GM19468 (cell line): Measurements from ENCODE around the gene WIPF2.

ENCODE experiments used
- ATAC-seq: cut with Tn5 transposase; IDR thresholded peaks from one replicate; pipeline ENCODE4 v1.9.1; 2021; ENCODE audit warnings: mild to moderate bottlenecking, moderate library complexity, moderate number of reproducible peaks; ENCODE audit not compliant: unreplicated experiment; ENCODE audit errors: extremely low read depth

WIPF2 gene

DNA sequence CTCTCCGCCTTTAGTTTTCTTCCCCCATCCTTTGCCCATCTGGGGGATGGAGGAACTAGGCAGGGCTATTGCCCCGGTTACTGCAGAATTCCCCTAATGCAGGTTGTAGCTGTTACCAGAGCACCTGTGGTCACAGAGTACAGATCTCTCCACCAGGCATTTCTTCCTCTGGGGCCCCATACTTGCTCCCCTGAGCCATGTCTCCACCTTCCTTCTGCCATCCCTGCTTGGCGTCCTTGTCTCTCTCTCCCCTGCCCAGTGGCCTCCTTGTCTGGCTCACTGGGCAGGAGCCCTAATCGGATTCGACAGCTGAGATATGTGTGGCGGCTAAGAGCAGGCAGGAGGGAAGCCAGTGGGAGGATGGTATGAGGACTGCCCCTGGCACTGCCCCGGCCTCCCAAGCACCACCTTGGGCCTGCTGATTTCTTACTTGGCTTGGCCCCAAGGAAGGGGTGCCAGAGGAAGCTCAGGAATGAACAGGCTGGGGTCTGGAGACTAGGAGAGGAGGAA lies 91.8 kb downstream of the WIPF2 start:
- no peak for ATAC-seq

DNA sequence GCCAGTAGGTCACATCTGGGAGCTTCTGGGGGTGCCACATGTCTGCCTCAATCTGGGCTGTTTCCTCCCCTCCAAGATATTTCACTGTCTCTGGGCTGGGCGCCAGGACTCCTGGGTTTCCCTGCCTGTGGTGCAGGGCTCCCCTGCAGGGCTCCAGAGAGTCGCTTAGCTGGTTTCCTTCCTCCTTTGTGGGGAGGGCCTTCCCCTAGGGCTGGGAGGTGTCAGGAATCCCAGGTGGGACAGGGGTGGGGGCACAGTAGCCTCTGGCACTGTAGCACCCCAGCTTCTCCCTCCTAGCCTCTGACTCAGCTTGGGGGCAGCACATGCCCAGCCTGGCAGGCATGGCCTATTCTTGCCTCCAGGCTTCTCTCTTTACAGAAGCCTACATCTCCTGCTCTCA lies 92.5 kb downstream of the WIPF2 start:
- no peak for ATAC-seq

DNA sequence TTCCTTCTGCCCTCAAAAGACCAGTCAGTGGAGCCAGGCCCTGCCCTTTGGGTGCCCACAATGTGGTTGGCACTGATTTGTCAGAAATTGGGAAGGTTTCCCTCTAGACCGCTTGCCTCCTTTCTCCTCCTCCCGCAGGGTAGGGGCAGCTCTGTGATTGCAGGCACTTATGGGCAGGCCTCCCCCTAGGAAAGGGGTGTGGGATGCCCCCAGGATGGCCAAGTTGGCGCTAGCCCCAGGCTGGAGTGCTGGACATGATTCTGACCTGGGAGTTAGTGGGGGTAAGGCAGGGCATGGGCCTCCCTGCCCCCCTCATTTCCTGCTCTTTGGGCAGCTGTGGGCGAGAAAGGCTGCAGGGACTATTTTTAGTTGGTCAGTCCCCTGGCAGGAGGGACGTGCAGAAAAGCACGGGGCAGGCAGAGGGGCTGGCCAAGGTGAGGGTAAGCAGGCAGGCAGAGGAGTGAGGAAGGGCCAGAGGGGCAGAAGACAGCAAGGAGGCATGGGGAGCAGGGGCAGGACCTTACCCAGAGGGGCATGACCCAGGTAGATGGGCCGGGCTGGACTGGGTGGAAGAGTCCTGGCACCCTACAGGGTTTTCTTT lies 93.1 kb downstream of the WIPF2 start:
- ATAC-seq, result no peak

DNA sequence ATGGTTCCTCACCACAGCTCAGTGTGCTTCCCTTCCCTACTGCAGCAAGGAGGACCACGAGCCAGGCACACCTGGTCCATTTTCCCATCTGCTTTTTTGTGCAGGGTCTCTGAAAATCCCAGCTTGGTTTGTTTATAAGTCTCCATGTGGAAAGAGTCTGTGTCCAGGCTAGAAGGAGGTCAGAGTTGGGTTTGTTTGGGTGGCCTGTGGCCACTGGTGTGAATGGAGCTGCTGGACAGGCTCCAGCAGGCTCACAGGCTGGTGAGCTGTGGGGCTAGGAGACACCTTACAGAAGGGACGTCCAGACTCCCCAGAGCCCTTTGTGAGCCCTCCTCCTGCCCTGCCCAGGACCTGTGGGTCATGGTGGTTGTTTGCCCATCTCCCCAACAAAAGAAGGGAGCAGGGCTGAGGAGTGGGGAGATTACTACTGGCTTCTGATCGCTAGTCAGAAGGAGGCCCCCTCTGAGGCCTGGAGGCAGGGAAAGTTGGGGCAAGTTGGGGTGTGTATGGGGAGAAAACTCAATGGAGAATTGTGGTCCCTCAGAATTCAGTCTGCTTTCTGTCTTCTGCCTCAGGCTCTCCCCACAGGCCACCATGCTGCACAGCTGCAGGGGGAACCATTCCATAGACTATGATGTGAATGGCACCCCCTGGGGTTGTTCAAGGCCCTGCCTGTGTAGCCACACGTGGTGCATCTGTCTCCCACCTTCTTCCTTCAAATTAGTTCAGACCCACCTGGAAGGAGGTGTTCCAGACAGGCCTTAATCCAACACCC lies 94.0 kb downstream of the WIPF2 start:
- ATAC-seq, result no peak

DNA sequence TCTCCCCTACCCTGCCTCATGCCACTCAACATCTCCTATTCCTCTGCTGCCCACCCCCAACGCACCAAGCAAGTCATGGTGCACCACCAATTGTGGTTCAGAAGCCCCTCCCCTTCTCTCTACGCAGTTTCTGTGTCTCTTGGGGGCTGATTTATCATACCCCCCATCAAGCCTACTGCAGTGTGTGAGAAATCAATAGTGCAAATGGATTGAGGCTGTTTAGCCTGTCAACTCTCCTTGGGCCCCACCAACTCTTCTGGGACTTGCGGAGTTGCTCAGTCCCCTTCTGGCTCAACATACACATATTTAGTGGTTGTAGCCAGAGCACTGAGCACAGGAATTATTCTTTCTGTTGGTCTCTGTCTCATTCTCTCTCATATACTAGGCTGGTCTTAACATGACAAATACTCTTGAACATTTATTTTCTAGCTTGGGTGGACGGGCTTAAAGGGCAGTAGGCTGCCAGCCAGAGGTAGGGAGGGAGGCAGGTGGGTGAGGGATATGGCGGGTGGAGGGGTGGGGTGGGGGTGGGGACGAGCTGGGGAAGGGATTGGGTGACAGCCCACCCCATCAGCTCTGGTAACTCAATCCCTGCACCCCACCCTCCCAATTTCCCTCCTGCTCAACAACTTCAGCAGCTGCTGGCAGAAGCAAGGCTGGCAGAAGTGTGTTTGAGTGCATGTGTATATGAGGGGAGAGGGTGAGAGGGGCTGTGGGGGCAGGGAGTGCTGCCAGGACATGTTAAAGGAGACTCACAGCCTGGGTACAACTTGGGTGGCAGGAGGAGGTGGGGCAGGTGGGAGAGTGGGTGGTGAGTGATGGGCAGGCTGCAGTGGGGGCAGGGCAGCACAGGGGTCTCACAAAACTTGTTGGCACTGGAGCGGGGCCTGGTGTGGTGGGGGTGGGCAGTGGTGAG lies 94.8 kb downstream of the WIPF2 start:
- no peak for ATAC-seq

DNA sequence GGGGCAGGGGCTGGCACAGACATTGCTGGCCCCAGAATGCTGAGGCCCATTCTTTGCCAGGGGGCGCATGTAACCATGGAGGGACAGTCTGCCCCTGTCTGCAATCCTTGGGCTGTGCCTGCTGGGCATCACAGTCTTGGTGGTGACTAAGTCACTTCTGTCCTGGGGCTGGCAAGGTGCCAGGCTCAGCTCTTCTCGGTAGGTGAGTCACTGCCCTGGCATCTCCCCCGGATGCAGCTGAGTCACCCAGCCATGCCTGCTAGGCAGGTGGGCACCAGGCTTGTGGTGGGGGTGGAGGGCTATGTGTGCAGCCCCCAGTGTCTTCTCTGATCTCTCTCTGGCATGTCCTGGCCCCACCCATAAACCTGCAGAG lies 95.5 kb downstream of the WIPF2 start:
- ATAC-seq, result no peak

DNA sequence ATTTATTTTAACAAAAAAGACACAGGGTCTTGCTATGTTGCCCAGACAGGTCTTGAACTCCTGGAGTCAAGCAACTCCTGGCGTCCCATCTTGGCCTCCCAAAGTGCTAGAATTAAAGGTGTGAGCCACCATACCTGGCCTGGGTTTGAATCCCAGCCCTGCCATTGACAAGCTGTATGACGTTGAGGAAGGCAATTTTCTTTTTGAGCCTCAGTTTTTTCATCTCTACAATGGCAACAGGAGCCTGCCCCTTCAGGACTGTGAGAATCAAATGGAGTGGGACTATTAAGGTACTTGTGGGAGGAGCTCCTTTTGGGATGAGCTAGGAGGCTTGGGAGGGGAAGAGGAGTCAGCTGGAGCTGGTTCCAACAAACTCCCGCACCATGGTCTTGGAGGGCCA lies 96.1 kb downstream of the WIPF2 start:
- no peak for ATAC-seq

DNA sequence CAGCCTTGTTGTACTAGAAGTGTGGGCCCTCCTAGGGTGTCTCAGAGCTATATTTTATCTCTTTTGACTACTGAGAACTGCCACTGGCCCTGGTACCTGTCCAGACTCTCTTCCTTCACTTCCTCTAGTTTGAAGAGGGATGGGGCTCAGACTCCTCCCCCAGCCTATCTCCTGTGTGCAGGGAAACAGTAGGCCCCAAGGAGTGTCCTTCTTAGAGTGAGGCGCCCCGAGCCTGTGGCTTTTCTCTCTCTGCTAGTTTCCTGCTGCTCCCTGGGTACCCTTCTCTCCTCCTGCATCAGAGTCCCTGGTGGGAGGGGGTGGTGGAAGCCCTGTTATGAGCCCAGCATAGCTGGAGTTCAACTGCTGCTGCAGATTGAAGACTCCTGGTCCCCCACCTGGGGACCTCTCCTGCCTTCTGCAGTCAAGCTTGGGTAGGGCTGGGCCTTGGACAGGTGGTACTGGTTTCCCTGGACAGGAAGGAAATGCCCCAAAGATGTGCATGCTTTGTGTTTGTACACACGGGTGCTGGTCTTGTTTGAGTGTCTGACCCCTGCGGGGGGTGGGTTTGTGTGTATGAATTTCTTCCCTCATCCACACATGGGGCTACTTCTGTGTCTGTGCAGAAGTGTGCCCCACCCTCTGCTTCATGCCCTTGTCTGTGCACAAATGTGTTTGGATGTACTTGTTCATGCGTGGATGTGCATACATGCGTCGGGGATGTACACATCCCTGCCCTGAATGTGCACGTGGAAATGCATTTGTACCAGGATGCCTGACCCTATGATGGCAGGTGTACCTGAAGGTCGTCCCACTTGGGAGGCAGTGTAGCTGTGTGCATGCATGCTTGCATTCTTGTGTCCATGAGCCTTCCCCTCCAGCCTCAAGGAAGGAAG lies 96.8 kb downstream of the WIPF2 start:
- no peak for ATAC-seq

DNA sequence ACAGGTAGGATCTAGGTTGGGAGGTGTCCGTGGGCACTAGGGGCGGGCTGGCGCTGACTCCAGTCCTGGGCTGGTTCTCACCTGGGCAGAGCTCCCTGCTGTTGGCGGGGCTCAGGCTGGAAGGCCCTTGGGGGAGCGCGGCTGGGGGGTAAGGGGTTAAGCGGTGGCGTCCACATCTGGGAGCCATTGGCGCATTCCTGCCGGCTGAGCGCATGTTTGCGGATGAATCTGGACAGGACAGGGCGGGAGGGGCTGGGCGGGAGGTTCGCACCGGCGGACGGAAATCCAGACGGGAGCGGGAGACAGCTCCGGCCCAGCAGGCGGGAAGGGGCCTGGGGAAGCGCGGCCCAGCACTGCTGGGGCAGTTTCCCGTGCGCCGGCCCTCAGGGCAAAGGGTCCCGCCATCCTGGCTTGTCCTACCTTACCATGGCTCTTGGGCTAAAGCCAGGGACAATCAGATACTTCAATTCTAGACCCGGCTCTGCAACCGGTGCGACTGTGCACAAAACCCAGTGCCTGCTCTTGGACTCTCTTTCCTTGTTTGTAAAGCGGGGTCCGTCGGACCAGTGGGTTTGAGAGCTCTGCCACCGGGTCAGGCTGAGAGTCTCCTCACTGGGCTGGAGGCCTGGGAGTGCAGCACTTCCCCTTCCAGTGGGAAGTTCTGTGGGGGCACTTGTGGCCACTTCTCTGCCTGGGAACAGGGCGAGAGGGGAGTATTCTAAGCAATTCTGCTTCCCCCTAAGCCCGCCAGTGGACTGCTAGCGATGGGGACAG lies 97.7 kb downstream of the WIPF2 start:
- no peak for ATAC-seq

DNA sequence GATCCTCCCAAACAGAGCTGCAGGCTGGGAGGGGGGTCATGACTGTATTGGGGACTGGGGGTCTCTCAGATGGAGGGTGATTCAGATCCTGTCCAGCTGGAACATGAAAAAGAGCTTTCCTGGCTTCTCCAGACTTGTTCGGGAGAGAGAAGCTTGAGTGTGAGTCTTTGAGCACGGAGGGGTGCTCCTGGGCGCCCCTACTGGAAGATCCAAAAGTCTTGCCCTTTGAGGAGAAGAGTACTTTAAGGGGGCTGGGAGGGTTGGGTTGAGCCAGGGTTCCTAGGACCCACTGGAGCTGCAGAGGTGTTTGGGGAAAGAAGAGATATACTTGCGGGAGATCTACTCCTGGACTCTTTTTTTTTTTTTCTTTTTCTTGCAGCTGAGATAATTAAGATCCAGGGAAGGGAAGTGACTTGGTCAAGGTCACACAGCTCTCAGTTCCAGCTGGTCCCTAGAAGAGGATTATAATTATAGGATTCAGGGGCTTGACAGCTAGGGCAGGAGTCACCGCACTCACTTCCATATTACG lies 98.3 kb downstream of the WIPF2 start:
- no peak for ATAC-seq

DNA sequence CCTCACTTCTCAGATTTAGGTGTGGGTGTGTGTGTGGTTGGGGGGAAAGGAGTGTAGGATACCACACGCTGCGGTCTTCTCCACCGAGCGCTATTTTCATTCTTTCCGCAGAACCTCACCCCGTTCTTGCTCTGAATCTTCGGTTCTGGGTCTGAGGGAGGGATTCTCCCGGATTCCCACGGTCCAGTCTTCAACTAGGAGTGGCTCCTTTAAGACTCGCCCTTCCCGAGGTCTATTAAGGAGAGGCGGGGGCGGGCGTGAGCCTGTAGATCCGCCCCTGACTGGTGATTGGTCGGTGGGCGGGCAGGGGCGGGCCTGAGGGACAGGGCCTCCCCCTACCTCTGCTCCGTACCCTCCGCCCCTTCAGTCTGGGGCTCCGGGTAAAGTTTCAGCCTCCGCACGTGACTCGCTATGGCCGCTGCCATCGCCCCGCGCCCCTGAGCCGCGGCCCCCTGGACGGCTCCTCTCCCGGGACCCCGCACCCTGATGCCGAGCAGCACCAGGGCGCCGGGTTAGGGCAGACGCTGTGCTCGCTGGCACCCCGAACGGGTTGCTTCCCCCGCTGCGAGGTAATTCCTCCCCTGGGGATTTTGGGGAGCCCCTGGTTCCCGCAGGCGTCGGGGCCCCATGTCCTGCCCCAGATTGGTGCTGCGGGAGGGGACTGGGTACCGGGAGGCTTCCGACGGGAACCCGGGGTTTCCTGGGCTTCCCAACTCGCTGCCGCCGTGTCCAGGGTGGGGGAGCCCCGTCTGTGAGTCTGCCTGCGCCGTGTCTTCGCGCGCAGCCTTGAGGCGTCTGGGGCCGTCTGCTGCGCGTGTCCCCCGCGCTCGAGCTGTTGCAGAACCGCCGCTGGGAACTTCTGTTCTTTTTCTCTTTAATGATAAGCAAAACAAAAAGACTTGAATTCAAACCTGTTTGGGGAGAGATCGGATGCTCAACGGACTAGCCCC lies 99.1 kb downstream of the WIPF2 start:
- peak; percentile 30 for ATAC-seq

DNA sequence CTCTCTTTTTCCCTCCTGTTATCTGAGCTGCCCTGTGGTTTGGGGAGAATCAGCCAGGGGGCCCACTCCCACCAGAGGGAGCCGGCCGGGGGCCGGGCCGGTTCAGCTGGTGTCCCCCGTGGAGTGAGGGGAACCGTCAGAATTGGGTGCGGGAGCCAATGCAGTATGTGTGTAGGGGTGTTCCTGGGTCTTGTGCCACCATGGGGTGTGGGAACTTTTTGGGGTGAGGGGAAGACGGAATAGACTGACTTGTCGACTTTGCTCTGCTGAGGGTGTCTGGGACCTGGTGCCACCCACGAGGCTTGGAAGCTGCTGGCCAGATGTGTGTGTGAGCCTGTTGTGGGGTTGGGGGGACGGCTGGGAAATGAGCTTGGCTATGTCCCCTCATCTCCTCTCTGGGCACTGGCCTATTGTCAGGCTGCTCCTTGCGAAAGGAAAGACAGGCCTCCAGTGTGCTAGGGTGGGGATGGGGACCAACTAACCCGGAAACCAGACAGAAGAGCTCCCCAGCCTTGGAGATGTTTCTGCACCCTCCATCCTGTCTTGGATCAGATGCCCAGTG lies 99.8 kb downstream of the WIPF2 start:
- ATAC-seq, result no peak

DNA sequence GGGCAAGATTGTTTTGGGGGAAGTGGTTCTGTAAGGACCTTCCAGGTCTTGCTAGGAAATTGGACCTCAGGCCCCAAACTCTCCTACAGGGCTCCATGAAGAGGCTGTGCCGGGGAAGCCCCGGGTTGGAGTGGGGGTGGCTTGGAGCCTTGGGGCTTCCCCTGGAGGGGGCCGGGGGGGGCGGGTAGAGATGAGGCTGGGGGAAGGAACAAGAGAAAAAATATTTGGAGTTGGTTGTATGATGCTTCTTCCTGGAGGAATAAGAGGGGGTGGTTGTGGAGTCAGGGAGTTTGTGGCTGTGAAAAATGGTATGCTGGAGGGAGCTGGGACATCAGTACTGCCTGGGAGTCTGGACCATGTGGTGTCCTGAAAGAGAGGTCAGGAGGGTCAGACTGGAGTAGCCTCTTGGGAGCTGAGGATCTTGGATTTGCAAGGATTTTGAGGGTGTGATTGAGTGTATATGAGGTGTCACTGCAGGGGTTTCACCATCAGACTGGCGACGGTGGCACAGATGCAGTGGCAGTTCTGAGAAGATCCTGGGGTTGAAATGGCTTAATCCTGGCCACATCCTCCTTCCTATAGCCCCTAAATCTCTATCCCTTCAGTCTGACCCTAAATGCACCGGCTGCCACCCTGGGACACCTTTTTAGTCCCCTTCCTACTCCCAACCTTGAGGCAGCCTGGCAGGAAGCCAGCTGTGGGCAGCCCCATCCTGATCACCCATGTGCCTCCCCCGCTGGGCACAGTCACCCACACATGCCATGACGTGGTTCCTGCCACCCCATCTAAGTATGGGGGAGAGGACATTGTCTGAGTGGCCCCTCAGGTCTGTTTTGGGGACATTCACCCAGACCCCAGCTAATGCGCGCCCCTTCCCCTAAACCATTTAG lies 100.8 kb downstream of the WIPF2 start:
- no peak for ATAC-seq

DNA sequence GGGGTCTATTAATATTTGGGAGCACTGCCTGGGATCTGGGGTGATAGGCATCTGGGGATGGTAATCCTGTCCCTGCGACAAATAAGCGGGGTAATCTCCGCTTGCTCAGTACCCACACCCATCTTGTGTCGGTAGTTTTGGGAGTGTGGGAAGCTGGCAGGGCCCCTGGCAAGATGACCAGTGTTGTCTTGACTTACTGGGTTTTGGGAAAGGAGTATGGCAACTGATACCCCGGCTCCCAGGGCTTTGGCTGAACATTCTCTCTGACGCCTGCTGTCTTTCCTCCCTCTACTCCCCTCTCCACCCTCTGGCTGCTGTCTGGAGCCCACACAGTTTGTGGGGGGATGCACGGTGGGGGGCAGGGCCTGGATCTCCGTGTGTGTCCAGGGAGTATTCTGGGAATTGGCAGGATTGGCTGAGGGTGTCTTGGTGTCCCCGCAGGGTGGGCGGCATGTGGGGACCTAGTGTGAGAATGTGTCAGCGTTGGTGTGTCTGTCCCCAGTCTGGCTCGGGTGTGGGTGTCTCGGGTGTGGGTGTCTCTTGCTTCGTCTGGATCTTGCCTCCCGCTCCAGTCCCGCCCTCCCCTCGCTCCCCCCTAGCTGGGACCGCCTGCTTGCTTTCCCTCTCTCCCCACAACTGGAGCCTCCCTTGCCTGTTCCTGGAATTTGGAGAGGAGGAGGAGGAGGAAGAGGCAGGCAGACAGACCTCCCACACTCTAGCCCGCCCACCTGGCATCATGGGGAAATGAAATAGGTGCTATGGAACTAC lies 101.8 kb downstream of the WIPF2 start:
- no peak for ATAC-seq

DNA sequence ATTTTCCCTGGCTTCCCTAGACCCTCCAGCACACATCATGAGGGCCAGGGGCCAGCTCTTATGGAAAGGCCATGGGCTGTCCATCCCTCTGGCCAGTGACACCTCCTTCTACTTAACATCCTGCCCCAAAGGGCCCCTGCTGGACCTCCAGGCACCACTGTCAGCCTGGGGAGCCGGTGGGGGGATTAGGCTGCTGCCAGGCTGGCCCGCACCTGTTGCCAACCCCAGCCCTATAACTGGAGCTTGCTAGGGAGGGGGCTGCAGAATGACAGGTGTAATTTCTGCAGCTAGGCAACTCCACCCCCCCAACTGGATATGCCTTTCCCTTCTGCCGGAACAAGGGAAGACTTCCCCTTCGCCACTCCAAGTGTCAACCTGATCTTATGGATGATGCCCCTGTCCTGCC lies 102.4 kb downstream of the WIPF2 start:
- ATAC-seq, result no peak

DNA sequence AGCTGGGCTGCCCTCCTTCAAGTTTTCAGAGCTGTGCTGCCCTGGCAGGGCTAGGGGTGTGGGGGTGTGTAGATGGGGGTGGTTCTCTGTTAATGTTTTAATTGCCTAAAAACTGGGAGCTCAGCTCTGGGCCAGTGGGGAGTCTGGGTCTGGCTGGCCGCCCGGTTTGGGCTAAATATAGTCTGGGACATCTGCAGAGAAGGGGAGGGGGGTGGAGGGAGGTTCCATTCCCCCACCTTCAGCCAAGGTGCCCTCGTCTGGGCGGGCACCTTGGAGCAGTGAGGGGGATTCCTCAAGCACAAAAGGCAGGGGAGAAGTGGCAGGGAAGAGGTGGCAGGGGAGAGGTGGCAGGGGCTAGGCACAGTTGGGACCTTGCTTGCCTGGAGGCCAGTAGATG lies 102.9 kb downstream of the WIPF2 start:
- no peak for ATAC-seq
